Neural progenitor cell (in vitro differentiated cells): Measurements from ENCODE around the gene MDGA2. TPM values are rescaled to one million over a fixed set of nuclear protein-coding genes. Genes with fewer than 3 reads are reported as not detected.
A peak's percentile ranks its signal among the peaks of the same experiment; 100 is the strongest.

Source experiments
- DNase-seq: peaks from one replicate; pipeline ENCODE4 v3.0.0-alpha.2; 2016; ENCODE audit warnings: low spot score
- H2AFZ ChIP-seq: fragments of 200-600 bp; sonication (generic); replicated peaks from 2 replicates; pipeline ENCODE4 v1.6.1; 2016; ENCODE audit warnings: antibody characterized with exemption
- H3F3A ChIP-seq: fragments of 200-600 bp; sonication (generic); 2 replicates; pipeline ENCODE4 v1.6.1; 2016; ENCODE audit warnings: antibody characterized with exemption, low read depth
- H3K27ac ChIP-seq: fragments of 200-600 bp; sonication (generic); 2 replicates; pipeline ENCODE4 v1.5.1; 2016; ENCODE audit warnings: mild to moderate bottlenecking
- H3K27me3 ChIP-seq: fragments of 200-600 bp; sonication (generic); 2 replicates; pipeline ENCODE4 v1.6.1; 2016; ENCODE audit warnings: mild to moderate bottlenecking, moderate library complexity
- H3K36me3 ChIP-seq: fragments of 200-600 bp; sonication (generic); 2 replicates; pipeline ENCODE4 v1.5.1; 2016
- H3K4me1 ChIP-seq: fragments of 200-600 bp; sonication (generic); 2 replicates; pipeline ENCODE4 v1.6.1; 2016; ENCODE audit warnings: mixed run types
- H3K4me2 ChIP-seq: fragments of 200-600 bp; sonication (generic); 2 replicates; pipeline ENCODE4 v1.6.1; 2016
- H3K4me3 ChIP-seq: fragments of 200-600 bp; sonication (generic); 2 replicates; pipeline ENCODE4 v1.5.1; 2016
- H3K79me2 ChIP-seq: fragments of 200-600 bp; sonication (generic); 2 replicates; pipeline ENCODE4 v1.6.1; 2016; ENCODE audit warnings: low read depth
- H3K9ac ChIP-seq: fragments of 200-600 bp; sonication (generic); 2 replicates; pipeline ENCODE4 v1.6.1; 2016
- H3K9me3 ChIP-seq: fragments of 200-600 bp; sonication (generic); 2 replicates; pipeline ENCODE4 v1.5.1; 2016; ENCODE audit warnings: low read depth
- H4K20me1 ChIP-seq: fragments of 200-600 bp; sonication (generic); 2 replicates; pipeline ENCODE4 v1.6.1; 2016; ENCODE audit warnings: low read depth
- H3K27ac Mint-ChIP-seq: 3 replicates; pipeline ENCODE4 v1.8.0; 2021; ENCODE audit warnings: mixed read lengths
- H3K27me3 Mint-ChIP-seq: 2 replicates; pipeline ENCODE4 v1.8.0; 2022; ENCODE audit warnings: low read depth, mild to moderate bottlenecking, inconsistent platforms, moderate library complexity, mixed read lengths; ENCODE audit not compliant: insufficient read depth
- H3K36me3 Mint-ChIP-seq: 3 replicates; pipeline ENCODE4 v1.8.0; 2021; ENCODE audit warnings: mixed read lengths
- H3K4me1 Mint-ChIP-seq: 3 replicates; pipeline ENCODE4 v1.8.0; 2021; ENCODE audit warnings: mixed read lengths
- H3K4me3 Mint-ChIP-seq: 3 replicates; pipeline ENCODE4 v1.8.0; 2021; ENCODE audit warnings: mild to moderate bottlenecking, moderate library complexity, mixed read lengths
- H3K9me3 Mint-ChIP-seq: 3 replicates; pipeline ENCODE4 v1.8.0; 2020; ENCODE audit warnings: mixed read lengths
- EZH2 ChIP-seq: fragments of 200-600 bp; sonication (generic); IDR thresholded peaks from 2 replicates; pipeline ENCODE4 v1.6.1; 2017; ENCODE audit warnings: antibody characterized with exemption, mild to moderate bottlenecking, moderate library complexity
- EZH2phosphoT487 ChIP-seq: fragments of 200-600 bp; sonication (generic); IDR thresholded peaks from 2 replicates; pipeline ENCODE4 v1.6.1; 2017; ENCODE audit warnings: antibody characterized with exemption
- total RNA-seq: library from RNA; depleted of rRNA; stranded (reverse); fragments of >200 nt; gene quantifications from 2 replicates; pipeline ENCODE4 v1.2.3, GENCODE V29; 2015; ENCODE audit warnings: low replicate concordance
- TF ChIP-seq, protein P1 (sequence below): fragments of 200-600 bp; sonication (generic); IDR thresholded peaks from 2 replicates; pipeline ENCODE4 v1.5.1; 2017; ENCODE audit warnings: antibody characterized with exemption, mild to moderate bottlenecking

Gene MDGA2
- total RNA-seq, 1 donor from 2014 or later = 1.0 TPM

DNA sequence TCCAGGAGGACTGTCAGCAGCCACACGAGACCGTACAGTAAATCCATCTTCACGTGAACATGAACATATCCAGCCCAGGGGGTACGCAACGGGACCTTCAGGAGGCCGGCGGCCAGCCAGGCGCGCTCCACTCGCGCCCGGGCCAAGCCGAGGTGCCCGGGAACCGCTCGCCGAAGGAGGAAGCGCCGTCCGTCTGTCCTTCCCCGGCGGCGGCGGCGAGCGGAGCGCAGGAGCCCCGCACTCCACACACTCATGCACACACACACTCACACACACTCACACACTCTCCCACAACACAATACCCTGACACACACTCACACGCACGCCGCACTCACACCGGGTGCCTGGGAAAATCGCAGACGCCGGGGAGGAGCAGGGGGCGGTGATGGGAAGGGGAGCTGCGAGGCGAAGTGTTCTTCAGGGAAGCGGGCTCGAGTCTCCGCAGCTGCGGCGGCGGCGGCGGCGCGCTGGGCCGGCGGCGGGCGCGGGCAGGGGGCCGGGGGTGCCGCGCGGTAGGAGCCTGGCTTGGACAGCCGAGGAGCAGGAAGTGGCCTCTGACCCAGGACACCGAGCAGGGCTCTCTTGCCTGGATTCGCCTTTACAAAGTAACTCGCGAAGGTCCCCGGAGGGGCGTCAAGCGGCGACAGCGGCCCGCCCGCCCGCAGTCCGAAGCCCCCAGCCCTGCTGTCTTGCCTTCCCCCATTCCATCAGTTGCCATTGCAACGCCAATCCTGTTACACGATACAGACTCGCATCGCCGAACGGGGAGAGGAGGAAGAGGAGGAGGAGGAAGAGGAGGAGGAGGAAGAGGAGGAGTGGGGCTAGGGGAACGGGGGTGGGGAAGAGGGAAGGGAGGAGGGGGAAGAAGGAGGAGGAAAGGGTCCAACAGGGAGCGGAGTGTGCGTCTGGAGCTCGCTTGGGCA is 601 bp downstream of the MDGA2 start:
- H3K4me3 Mint-ChIP-seq = peak overlapping the region; percentile 99
- TF ChIP-seq, protein P1, sequence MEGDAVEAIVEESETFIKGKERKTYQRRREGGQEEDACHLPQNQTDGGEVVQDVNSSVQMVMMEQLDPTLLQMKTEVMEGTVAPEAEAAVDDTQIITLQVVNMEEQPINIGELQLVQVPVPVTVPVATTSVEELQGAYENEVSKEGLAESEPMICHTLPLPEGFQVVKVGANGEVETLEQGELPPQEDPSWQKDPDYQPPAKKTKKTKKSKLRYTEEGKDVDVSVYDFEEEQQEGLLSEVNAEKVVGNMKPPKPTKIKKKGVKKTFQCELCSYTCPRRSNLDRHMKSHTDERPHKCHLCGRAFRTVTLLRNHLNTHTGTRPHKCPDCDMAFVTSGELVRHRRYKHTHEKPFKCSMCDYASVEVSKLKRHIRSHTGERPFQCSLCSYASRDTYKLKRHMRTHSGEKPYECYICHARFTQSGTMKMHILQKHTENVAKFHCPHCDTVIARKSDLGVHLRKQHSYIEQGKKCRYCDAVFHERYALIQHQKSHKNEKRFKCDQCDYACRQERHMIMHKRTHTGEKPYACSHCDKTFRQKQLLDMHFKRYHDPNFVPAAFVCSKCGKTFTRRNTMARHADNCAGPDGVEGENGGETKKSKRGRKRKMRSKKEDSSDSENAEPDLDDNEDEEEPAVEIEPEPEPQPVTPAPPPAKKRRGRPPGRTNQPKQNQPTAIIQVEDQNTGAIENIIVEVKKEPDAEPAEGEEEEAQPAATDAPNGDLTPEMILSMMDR = no peak
- TF ChIP-seq EZH2phosphoT487 (peak; percentile 14), EZH2 (peak; percentile 80)
- peak overlapping the region; percentile 95 for H3K4me2 ChIP-seq
- no peak overlapping the region for H3K9ac ChIP-seq
- no peaks in the 10 kb centered on the region for H3K9me3 Mint-ChIP-seq
- peaks cover 39% of the 10 kb centered on the region for H3K4me1 Mint-ChIP-seq
- peak overlapping the region; percentile 72 for H3K4me3 ChIP-seq
- no peaks in the 10 kb centered on the region for H3K36me3 ChIP-seq
- DNase-seq = peak; percentile 65
- H3K9me3 ChIP-seq = no peaks in the 10 kb centered on the region
- peaks cover 5% of the 10 kb centered on the region for H3K4me1 ChIP-seq
- no peak overlapping the region for H3K27ac ChIP-seq
- no peaks in the 10 kb centered on the region for H3K79me2 ChIP-seq
- H3K27me3 ChIP-seq = peaks cover 98% of the 10 kb centered on the region
- peaks cover 6% of the 10 kb centered on the region for H3K27me3 Mint-ChIP-seq
- peak overlapping the region; percentile 87 for H3K27ac Mint-ChIP-seq
- H3K36me3 Mint-ChIP-seq = no peaks in the 10 kb centered on the region
- H4K20me1 ChIP-seq = peaks cover 15% of the 10 kb centered on the region
- H2AFZ ChIP-seq = peak overlapping the region; percentile 96
- H3F3A ChIP-seq = peaks cover 13% of the 10 kb centered on the region

DNA sequence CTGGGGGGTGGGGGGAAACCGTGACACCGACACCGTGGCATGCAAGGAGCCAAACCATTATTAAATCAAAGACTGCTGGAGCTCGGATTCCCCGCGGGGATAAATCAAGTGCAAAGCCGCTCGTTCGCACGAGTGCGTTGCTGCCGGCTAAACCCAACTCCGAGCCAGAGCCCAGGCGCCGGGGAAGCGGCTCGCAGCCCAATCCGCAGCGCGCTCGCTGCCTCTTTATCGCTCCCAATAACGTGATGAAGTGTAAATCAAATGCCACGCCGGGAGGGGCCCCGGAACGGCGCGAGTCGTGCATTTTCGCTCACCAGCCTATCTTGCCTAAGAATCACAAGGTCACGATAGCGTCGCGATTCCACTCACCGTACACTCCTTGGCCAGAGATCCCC is 1.3 kb downstream of the MDGA2 start:
- Mint-ChIP-seq H3K27ac (peak overlapping the region; percentile 87), H3K4me3 (peak overlapping the region; percentile 99), H3K36me3 (no peaks in the 10 kb centered on the region), H3K27me3 (peaks cover 6% of the 10 kb centered on the region), H3K4me1 (peaks cover 39% of the 10 kb centered on the region), H3K9me3 (no peaks in the 10 kb centered on the region)
- peaks cover 98% of the 10 kb centered on the region for H3K27me3 ChIP-seq
- H3K4me3 ChIP-seq = peak overlapping the region; percentile 72
- H3K4me2 ChIP-seq = peak overlapping the region; percentile 95
- H3K4me1 ChIP-seq = peaks cover 5% of the 10 kb centered on the region
- no peak overlapping the region for H3K9ac ChIP-seq
- peaks cover 13% of the 10 kb centered on the region for H3F3A ChIP-seq
- peak overlapping the region; percentile 84 for H2AFZ ChIP-seq
- H3K79me2 ChIP-seq = no peaks in the 10 kb centered on the region
- H3K9me3 ChIP-seq = no peaks in the 10 kb centered on the region
- no peaks in the 10 kb centered on the region for H3K36me3 ChIP-seq
- peak; percentile 58 for DNase-seq
- peak; percentile 90 for TF ChIP-seq EZH2
- TF ChIP-seq, protein P1 = no peak
- TF ChIP-seq EZH2phosphoT487 = peak; percentile 69
- no peak overlapping the region for H3K27ac ChIP-seq
- H4K20me1 ChIP-seq = peaks cover 15% of the 10 kb centered on the region

DNA sequence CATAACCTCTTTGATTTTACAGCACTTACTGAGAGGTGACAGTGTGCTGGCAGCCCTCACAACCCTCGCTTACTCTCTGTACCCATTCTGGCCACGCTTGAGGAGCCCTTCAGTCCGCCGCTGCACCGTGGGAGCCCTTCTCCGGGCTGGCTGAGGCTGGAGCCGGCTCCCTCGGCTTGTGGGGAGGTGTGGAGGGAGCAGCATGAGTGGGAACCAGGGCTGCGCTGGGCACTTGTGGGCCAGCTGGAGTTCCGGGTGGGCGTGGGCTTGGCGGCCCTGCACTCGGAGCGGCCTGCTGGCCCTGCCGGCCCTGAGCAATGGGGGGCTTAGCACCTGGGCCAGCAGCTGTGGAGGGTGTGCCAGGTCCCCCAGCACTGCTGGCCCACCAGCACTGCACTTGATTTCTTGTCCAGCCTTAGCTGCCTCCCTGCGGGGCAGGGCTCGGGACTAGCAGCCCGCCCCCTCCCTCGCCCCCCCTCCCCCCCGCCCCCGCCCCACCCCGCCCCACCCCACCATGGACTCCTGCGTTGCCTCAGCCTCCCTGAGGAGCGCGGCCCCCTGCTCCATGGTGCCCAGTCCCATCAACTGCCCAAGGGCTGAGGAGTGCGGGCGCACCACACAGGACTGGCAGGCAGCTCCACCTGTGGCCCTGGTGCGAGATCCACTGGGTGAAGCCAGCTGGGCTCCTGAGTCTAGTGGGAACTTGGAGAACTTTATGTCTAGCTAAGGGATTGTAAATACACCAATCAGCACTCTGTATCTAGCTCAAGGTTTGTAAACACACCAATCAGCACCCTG is 9.9 kb downstream of the MDGA2 start:
- Histone ChIP-seq H4K20me1 (no peaks in the 10 kb centered on the region), H3K4me3 (no peak overlapping the region), H3K79me2 (no peaks in the 10 kb centered on the region), H3K4me2 (no peak overlapping the region), H3F3A (no peaks in the 10 kb centered on the region), H3K4me1 (no peaks in the 10 kb centered on the region), H3K36me3 (no peaks in the 10 kb centered on the region), H3K9me3 (no peaks in the 10 kb centered on the region), H2AFZ (no peak overlapping the region), H3K27ac (no peak overlapping the region), H3K27me3 (peaks cover 23% of the 10 kb centered on the region), H3K9ac (no peak overlapping the region)
- H3K36me3 Mint-ChIP-seq = peaks cover 10% of the 10 kb centered on the region
- no peaks in the 10 kb centered on the region for H3K4me1 Mint-ChIP-seq
- peaks cover 2% of the 10 kb centered on the region for H3K27me3 Mint-ChIP-seq
- no peak overlapping the region for H3K27ac Mint-ChIP-seq
- no peak for DNase-seq
- TF ChIP-seq EZH2phosphoT487 = no peak
- no peak overlapping the region for H3K4me3 Mint-ChIP-seq
- peaks cover 3% of the 10 kb centered on the region for H3K9me3 Mint-ChIP-seq
